ENCODE results near the gene DLG1.
A peak's percentile ranks its signal among the peaks of the same experiment; 100 is the strongest.

The DLG1 gene

GRCh38 chr3:197229178-197229577 is 69.2 kb downstream of the DLG1 start:
- DNase-seq (ENCODE audit: low read depth): no peak

GRCh38 chr3:197227780-197228574 is 70.4 kb downstream of the DLG1 start:
- DNase-seq (ENCODE audit: low read depth): no peak
- no peak overlapping the region for H3K4me3 ChIP-seq (ENCODE audit: low read length)
- no peak for TF ChIP-seq CTCF (conservative IDR thresholded peaks at IDR 0.05; ENCODE audit: low read length)

More at GRCh38 chr3:197229178-197229577, 69.2 kb downstream of the DLG1 start:
- H3K4me3 ChIP-seq (ENCODE audit: low read length): no peak overlapping the region
- no peak for TF ChIP-seq CTCF (conservative IDR thresholded peaks at IDR 0.05; ENCODE audit: low read length)

GRCh38 chr3:197226179-197226578 is 72.2 kb downstream of the DLG1 start:
- TF ChIP-seq CTCF (conservative IDR thresholded peaks at IDR 0.05; ENCODE audit: low read length): no peak
- DNase-seq (ENCODE audit: low read depth): no peak

GRCh38 chr3:197225579-197225978 is 72.8 kb downstream of the DLG1 start:
- no peak for TF ChIP-seq CTCF (conservative IDR thresholded peaks at IDR 0.05; ENCODE audit: low read length)
- H3K4me3 ChIP-seq (ENCODE audit: low read length): no peak overlapping the region
- DNase-seq (ENCODE audit: low read depth): no peak

More at GRCh38 chr3:197226179-197226578, 72.2 kb downstream of the DLG1 start:
- no peak overlapping the region for H3K4me3 ChIP-seq (ENCODE audit: low read length)

- H3K4me3 ChIP-seq (ENCODE audit: low read length): no peak overlapping the region
- TF ChIP-seq CTCF (conservative IDR thresholded peaks at IDR 0.05; ENCODE audit: low read length): peak; percentile 70
- peak; percentile 58 for DNase-seq (ENCODE audit: low read depth)
Observed at GRCh38 chr3:197224034-197224444, 74.4 kb downstream of the DLG1 start.

- no peak overlapping the region for H3K4me3 ChIP-seq (ENCODE audit: low read length)
- DNase-seq (ENCODE audit: low read depth): no peak
- TF ChIP-seq CTCF (conservative IDR thresholded peaks at IDR 0.05; ENCODE audit: low read length): no peak
Observed at GRCh38 chr3:197222937-197223370, 75.5 kb downstream of the DLG1 start.

GRCh38 chr3:197219619-197220018 is 78.8 kb downstream of the DLG1 start:
- TF ChIP-seq CTCF (conservative IDR thresholded peaks at IDR 0.05; ENCODE audit: low read length): no peak

More at GRCh38 chr3:197219619-197220018, 78.8 kb downstream of the DLG1 start:
- no peak for DNase-seq (ENCODE audit: low read depth)
- no peak overlapping the region for H3K4me3 ChIP-seq (ENCODE audit: low read length)
